ENCODE measurements around the gene GRB7. TPM values are rescaled to one million over a fixed set of nuclear protein-coding genes. Genes with fewer than 3 reads are reported as not detected.
"Not testable (repeated sequence)": the region's sequence is repeated elsewhere in the genome, so short reads cannot be mapped to it uniquely, and the experiment has no call there.

The GRB7 gene
- 10.8 and 25.7 TPM in 2 replicates for total RNA-seq

GRCh38 chr17:39737760-39738567 is at the start of gene GRB7:
TSS of gene GRB7 (plus strand) at chr17:39737938. CDS start at chr17:39742302, 4,364 bp downstream.
- DNase-seq (ENCODE audit: low read depth), result peak; percentile 60

- DNase-seq (ENCODE audit: low read depth), result no peak
Measured at GRCh38 chr17:39688475-39688835, 49.3 kb upstream of the GRB7 start.

DNA sequence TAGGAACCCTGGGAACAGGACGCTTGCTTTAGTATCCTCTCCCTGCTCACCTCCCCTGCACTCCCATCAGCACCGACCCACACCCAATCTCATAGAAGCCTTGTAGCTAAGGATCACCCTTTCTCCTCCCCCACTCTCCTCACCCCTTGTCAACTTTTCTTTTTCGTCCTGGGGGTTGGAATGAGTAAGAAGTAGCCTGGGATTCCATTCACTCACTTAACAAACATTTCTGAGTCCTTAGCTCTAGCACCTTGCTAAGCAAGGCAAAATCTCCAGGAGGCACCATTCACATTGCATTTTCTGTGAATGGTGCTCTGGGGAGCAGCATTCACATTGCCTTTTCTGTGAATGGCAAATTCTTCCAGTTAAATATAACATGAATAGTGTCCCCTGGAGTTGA is 48.8 kb upstream of the GRB7 start:
- peak; percentile 36 for DNase-seq (ENCODE audit: low read depth)

DNA sequence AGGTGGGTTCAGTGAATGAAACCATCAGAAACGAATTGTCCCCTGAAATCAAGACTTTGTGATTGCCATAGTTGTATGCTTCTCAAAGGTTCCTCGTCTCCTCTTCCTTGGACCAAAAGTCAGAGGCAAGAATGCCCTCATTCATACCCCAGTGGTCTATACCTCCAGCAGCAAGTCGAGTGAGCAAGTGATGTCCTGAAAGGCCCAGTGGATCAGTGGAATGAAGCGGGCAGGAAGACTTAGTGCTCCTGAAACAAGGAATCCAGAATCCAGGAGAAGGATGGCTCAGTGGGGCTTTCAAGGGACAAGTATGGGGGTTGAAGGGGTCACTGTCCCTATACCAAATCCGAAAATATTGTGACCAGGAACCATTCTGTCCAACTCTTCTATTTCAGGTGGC is 43.1 kb upstream of the GRB7 start:
- no peak for DNase-seq (ENCODE audit: low read depth)

- no peak for DNase-seq (ENCODE audit: low read depth)
Measured at GRCh38 chr17:39695089-39695474, 42.7 kb upstream of the GRB7 start.

- no peak for DNase-seq (ENCODE audit: low read depth)
Measured at GRCh38 chr17:39696731-39697130, 41.0 kb upstream of the GRB7 start.

- no peak for DNase-seq (ENCODE audit: low read depth)
Measured at GRCh38 chr17:39697961-39698360, 39.8 kb upstream of the GRB7 start.

DNA sequence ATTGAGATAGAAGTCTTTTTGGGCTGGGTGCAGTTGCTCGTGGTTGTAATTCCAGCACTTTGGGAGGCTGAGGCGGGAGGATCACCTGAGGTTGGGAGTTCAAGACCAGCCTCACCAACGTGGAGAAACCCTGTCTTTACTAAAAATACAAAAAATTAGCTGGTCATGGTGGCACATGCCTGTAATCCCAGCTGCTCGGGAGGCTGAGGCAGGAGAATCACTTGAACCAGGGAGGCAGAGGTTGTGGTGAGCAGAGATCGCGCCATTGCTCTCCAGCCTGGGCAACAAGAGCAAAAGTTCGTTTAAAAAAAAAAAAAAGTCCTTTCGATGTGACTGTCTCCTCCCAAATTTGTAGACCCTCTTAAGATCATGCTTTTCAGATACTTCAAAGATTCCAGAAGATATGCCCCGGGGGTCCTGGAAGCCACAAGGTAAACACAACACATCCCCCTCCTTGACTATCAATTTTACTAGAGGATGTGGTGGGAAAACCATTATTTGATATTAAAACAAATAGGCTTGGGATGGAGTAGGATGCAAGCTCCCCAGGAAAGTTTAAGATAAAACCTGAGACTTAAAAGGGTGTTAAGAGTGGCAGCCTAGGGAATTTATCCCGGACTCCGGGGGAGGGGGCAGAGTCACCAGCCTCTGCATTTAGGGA is 38.5 kb upstream of the GRB7 start:
- DNase-seq (ENCODE audit: low read depth), result not testable (repeated sequence)

- DNase-seq (ENCODE audit: low read depth), result peak; percentile 75
Measured at GRCh38 chr17:39699818-39700147, 38.0 kb upstream of the GRB7 start, which contains the start of gene ERBB2. TSS of gene ERBB2 (plus strand) at chr17:39700064. CDS start at chr17:39700239, 175 bp downstream.

- DNase-seq (ENCODE audit: low read depth), result no peak
Measured at GRCh38 chr17:39700148-39700987, 37.4 kb upstream of the GRB7 start.

- no peak for DNase-seq (ENCODE audit: low read depth)
Measured at GRCh38 chr17:39701012-39701783, 36.5 kb upstream of the GRB7 start.

- no peak for DNase-seq (ENCODE audit: low read depth)
Measured at GRCh38 chr17:39701784-39702422, 35.8 kb upstream of the GRB7 start.

- DNase-seq (ENCODE audit: low read depth), result peak; percentile 50
Measured at GRCh38 chr17:39702901-39703893, 34.5 kb upstream of the GRB7 start.

DNA sequence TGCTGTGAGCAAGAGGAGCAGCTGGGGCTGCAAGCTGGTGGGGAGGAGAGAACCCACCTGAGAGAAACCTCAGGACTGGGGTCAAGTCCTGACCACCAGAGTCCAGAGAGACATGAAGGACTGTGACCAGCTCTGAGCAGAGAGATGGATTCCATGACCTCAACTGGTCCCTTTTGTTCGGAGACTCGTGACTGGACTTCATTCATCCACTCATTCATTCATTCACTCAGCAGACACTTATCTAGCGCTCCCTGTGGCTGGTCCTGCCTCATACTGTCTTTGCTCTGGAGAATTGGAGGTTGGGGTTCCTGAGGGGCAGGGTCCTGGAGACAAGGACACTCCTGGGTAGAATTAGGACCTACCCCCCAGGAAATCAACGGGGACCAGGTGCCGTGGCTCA is 33.8 kb upstream of the GRB7 start:
- DNase-seq (ENCODE audit: low read depth), result no peak

GRCh38 chr17:39704821-39705551 is 32.8 kb upstream of the GRB7 start:
- DNase-seq (ENCODE audit: low read depth), result no peak

DNA sequence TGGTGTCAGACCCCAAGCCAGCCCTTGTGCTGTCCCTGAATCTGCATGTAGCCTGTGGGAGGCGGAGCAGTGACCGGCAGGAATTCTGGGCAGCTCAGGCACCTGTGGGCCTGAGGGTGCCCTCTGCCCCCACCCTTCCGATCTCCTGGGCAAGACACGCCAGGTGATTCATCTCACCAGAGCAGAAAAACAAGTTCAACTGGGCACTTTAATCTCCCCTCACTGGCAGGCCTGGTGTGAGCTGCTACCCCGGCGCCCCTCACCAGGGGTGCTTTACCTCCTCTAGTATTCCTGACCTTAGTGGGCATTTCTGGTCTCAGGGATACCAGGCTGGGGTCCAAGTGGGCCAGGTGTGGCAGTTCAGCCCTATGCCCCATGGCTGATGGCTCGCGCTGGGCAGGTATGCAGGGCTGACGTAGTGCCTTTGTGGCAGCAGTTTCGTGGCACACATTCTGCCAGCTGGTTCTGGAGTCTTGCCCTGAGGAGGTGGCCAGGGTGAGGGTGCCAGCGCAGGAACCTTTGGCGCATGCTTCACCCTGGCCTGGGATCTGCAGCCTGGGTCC is 31.9 kb upstream of the GRB7 start:
- peak; percentile 70 for DNase-seq (ENCODE audit: low read depth)

DNA sequence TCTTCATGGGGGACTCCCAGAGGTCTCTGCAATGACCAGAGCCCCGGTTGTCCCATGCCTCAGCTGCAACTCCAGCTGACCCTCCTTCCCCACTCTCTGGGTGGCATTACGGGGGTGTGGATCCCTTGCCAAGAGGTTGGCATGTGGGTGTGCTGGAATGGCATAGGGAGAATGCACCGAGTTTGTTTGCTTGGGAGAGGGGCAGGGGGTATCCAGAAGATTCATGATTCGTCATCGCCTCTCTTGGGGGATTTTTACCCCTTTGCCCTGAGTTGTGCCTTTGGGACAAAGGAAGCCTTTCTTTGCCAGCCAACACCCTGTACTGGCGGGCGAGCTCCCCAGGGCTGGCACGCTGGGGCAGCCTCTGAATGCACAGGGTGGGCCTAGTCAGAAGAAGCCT is 31.4 kb upstream of the GRB7 start:
- no peak for DNase-seq (ENCODE audit: low read depth)

GRCh38 chr17:39706921-39707337 is 30.8 kb upstream of the GRB7 start:
- no peak for DNase-seq (ENCODE audit: low read depth)
